ENCODE measurements around the gene ART5.
"Not testable (repeated sequence)": the region's sequence is repeated elsewhere in the genome, so short reads cannot be mapped to it uniquely, and the experiment has no call there.

Gene ART5

DNA sequence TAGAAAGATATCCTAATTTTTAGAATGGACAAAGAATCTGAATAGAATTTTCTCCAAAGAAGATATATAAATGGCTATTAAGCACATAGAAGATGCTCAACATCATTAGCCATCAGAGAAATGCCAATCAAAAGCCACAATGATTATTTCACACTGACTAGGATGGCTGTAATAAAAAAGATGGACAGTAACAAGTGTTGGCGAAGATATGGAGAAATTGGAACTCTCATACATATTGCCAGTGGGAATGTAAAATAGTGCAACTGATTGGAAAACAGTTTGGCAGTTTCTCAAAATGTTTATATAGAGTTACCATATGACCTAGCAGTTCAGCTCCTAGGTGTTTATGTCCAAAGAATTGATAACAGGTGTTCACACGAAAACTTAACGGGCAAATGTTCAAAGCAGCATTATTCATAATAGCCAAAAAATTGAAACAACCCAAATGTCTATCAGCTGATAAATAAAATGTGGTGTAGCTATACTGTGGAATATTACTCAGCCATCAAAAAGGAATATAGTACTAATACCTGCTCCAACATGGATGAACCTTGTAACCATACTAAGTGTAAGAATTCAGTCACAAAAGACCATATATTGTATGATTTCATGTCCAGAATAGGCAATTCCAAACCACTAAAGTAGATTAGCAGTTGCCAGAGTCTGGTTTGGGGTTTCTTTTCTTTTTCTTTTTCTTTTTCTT is 29.7 kb downstream of the ART5 start:
- TF ChIP-seq POU2F2 (IDR thresholded peaks at IDR 0.05; ENCODE audit: low read depth, low read length) (no peak), TAF1 (IDR thresholded peaks at IDR 0.05; ENCODE audit: low read depth, low read length) (no peak), PAX5 (IDR thresholded peaks at IDR 0.05; ENCODE audit: insufficient read depth, low read length, severe bottlenecking) (no peak)
- DNase-seq (ENCODE audit: insufficient read length, low spot score) = no peak
- FAIRE-seq = no peak

DNA sequence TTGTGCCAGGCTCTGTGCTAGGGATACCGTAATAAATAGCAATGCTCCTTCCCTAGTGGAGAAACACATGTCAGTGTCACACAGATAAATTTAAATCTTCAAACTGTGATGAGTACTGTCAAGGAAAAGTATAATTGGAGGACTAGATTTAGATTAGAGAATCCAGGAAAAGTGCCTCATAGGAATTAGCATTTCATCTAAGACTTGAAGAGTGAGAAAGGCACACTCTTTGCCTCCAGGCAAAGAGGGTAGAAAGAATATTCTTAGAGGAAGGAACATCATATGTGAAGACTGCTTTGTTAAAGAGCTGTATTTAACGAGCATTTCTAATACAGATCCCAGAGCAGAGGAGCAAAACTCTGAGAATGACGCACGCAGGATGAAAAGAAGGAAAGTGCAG is 30.9 kb downstream of the ART5 start:
- DNase-seq (ENCODE audit: insufficient read length, low spot score) (no peak), FAIRE-seq (no peak)
- TF ChIP-seq POLR2AphosphoS5 (IDR thresholded peaks at IDR 0.05; ENCODE audit: low read depth, low read length) (no peak), TAF1 (IDR thresholded peaks at IDR 0.05; ENCODE audit: low read depth, low read length) (no peak), PAX5 (IDR thresholded peaks at IDR 0.05; ENCODE audit: insufficient read depth, low read length, severe bottlenecking) (no peak), SPI1 (IDR thresholded peaks at IDR 0.05; ENCODE audit: low read depth, low read length) (no peak), POLR2A (IDR thresholded peaks at IDR 0.05; ENCODE audit: low read depth, low read length) (no peak), POU2F2 (IDR thresholded peaks at IDR 0.05; ENCODE audit: low read depth, low read length) (no peak)

DNA sequence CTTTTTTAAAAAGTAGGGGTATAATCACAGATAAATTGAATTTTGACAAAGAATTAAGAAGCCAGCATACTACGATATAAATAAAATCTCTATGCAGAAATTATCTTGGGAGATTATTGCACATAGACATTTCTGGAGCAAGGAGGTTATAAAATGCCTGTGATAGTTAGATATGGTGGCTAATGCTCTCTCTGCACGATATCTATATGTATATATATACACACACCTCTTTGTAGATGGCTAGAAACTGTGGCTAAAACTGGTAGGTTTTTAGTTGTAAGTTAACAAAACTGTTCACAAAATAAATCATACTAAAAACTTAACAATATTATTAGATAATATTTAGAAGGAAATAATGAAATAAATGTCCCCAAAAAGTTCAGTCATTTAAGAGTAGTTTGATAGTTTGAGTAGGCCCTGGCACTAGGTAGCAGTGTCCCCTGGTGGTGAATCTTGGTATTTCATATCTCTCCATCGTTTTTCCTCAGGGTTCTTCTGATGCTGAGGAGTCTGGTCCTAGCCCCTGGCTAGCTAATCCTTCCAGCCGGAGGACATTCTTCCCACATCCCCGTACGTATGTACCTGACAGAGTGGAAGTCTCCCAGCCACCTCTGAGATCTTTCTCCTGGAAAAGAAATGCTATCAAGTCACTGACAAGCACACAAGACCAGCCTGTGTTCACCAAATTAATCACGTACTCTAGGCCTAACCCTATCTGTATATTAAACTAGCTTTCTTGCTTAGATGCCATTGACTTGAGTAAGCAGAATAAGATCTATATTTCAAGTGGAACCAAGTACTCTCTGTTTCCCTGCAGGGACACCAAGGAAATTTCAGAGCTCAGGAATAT is 32.2 kb downstream of the ART5 start:
- TF ChIP-seq POLR2A (IDR thresholded peaks at IDR 0.05; ENCODE audit: low read depth, low read length) (no peak), POU2F2 (IDR thresholded peaks at IDR 0.05; ENCODE audit: low read depth, low read length) (no peak)
- FAIRE-seq (no peak), DNase-seq (ENCODE audit: insufficient read length, low spot score) (no peak)

DNA sequence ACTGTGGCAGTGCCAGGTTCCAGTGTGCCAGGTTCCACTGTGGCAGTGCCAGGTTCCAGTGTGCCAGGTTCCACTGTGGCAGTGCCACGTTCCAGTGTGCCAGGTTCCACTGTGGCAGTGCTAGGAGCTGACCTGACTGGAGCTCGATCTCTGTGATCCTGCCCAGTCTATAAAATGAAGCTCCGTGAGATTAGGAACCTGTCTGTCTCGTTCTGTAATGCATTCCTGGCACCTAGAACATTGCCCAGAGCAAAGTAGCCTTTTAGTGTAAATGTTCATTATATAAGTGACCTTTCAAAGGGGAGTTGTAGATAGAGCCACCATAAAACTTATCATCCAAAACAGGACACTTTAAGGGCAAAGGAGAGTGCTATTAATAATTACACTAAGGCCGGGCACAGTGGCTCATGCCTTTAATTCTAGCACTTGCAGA is 36.0 kb downstream of the ART5 start:
- FAIRE-seq = no peak
- TF ChIP-seq SPI1 (IDR thresholded peaks at IDR 0.05; ENCODE audit: low read depth, low read length) (no peak), POLR2A (IDR thresholded peaks at IDR 0.05; ENCODE audit: low read depth, low read length) (no peak), TAF1 (IDR thresholded peaks at IDR 0.05; ENCODE audit: low read depth, low read length) (no peak), POLR2AphosphoS5 (IDR thresholded peaks at IDR 0.05; ENCODE audit: low read depth, low read length) (no peak), PAX5 (IDR thresholded peaks at IDR 0.05; ENCODE audit: insufficient read depth, low read length, severe bottlenecking) (no peak), POU2F2 (IDR thresholded peaks at IDR 0.05; ENCODE audit: low read depth, low read length) (no peak)
- no peak for DNase-seq (ENCODE audit: insufficient read length, low spot score)

DNA sequence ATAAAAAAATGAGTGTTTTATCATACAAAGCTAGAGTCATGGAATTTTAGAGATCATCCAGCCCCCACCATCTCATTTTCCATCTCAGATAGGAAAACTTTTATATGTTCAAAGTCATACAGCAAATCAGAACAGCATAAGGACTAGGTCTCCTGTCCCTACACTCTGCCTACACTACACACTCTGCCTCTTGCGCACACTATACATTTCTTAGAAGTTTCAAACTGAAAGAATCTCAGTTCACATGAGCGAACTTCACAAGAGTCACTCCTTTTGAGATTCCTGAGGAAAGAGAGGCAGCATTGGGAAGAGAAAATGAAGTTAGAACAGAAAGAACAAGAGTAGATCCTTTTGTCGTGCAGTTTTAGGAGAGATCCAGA is 36.5 kb downstream of the ART5 start:
- TF ChIP-seq SPI1 (IDR thresholded peaks at IDR 0.05; ENCODE audit: low read depth, low read length) (no peak), POLR2A (IDR thresholded peaks at IDR 0.05; ENCODE audit: low read depth, low read length) (no peak), POLR2AphosphoS5 (IDR thresholded peaks at IDR 0.05; ENCODE audit: low read depth, low read length) (no peak), PAX5 (IDR thresholded peaks at IDR 0.05; ENCODE audit: insufficient read depth, low read length, severe bottlenecking) (no peak), TAF1 (IDR thresholded peaks at IDR 0.05; ENCODE audit: low read depth, low read length) (no peak), POU2F2 (IDR thresholded peaks at IDR 0.05; ENCODE audit: low read depth, low read length) (no peak)
- no peak for DNase-seq (ENCODE audit: insufficient read length, low spot score)
- FAIRE-seq = no peak

DNA sequence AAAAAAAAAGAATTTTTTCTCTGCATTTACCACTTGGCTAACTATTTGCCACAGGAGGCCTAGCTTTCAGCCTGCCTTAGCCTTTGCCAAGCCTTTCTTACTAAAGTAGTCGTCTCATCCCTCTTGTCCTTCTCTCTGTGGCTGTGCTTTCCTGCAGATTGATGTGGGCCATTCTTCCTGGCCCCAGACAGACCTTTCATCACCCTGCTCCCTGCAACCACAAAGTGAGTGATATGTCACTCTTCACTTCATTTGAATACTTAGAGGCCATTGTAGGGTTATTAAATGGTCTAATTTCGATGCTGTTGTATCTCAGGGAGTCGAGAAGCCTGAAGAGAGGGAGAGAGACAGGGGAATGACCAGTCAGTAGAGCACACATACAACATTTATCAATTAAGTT is 37.6 kb downstream of the ART5 start:
- DNase-seq (ENCODE audit: insufficient read length, low spot score) (no peak), FAIRE-seq (no peak)
- TF ChIP-seq SPI1 (IDR thresholded peaks at IDR 0.05; ENCODE audit: low read depth, low read length) (no peak), TAF1 (IDR thresholded peaks at IDR 0.05; ENCODE audit: low read depth, low read length) (no peak), POLR2AphosphoS5 (IDR thresholded peaks at IDR 0.05; ENCODE audit: low read depth, low read length) (no peak), POLR2A (IDR thresholded peaks at IDR 0.05; ENCODE audit: low read depth, low read length) (no peak), PAX5 (IDR thresholded peaks at IDR 0.05; ENCODE audit: insufficient read depth, low read length, severe bottlenecking) (no peak)

DNA sequence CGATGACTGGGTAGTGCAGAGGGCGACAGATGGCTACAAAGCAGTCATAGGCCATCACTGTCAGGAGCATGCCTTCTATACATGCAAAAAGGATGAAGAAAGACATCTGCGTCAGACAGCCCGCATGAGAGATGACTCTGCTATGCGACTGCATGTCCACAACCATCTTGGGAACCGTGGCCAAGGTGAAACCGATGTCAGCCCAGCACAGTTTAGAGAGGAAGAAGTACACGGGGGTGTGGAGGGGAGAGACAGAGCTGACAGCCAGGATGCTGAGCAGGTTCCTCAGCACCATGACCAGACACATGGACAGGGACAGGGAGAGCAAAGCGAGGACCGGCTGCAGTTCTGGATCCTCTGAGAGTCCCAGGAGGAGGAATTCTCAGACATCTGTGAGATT is 41.6 kb downstream of the ART5 start:
- not testable (repeated sequence) for FAIRE-seq; DNase-seq (ENCODE audit: insufficient read length, low spot score)

DNA sequence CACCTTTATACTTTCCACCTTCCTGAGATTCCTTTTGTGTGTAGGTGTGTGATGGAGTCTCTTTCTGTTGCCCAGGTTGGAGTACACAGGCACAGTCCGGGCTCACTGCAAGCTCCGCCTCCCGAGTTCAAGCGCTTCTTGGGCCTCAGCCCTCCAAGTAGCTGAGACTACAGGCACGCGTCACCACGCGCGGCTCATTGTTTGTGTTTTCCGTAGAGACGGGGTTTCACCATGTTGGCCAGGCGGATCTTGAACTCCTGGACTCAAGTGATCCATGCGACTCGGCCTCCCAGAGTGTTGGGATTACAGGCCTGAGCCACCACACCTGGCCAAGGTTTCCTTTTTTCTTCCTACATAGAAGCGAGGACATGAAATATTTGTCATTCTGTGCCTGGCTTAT is 44.0 kb downstream of the ART5 start:
- not testable (repeated sequence) for DNase-seq (ENCODE audit: insufficient read length, low spot score); FAIRE-seq

DNA sequence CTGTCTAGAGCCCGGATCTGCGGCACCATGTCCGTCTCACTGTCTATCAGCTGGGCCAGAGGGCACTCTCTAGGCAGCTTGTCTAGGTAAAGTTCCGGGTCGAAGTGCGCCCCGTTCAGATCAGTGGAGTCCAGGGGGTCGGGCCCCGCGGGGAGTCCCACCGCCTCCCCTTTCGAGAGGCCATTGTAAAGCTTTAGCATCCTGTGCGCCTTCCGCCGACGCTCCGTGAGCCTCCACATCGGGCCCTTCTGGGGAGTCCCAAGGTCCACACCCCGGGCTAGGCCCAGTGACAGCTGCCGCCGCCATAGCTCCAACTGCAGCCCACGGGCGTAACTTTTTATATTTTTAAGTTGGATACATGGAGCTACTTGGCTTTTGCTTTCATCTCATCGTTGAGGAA is 50.5 kb downstream of the ART5 start:
- not testable (repeated sequence) for DNase-seq (ENCODE audit: insufficient read length, low spot score); FAIRE-seq

DNA sequence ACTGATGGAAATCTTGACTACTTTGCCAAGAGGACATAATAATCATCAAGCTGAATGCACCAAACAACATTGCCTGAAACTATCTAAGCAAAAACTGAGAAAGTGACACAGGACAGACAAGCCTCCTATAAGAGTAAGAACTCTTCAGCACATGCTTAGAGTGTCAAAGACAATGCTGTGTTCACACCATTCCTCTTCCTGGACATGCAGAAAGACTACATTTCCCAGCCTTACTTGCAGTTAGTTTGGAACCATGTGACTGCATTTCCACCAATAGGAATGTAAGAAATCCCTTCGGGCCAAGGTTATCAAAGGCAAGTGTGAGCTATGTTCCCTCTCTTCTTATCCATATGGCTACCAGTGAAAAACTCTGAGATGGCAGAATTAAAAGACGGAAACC is 51.6 kb downstream of the ART5 start:
- FAIRE-seq; DNase-seq (ENCODE audit: insufficient read length, low spot score): not testable (repeated sequence)

DNA sequence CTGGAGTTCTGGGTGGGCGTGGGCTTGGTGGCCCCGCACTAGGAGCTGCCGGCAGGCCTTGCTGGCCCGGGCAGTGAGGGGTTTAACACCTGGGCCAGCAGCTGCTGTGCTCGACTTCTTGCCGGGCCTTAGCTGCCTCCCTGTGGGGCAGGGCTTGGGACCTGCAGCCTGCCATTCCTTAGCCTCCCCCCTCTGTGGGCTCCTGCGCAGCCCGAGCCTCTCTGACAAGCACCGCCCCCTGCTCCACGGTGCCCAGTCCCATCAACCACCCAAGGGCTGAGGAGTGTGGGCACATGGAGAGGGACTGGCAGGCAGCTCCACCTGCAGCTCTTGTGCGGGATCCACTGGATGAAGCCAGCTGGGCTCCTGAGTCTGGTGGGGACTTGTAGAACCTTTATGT is 53.0 kb downstream of the ART5 start:
- DNase-seq (ENCODE audit: insufficient read length, low spot score); FAIRE-seq: not testable (repeated sequence)
